Effector memory CD8-positive, alpha-beta T cell (primary cell): ENCODE measurements around the gene PIP5K1B.

Experiments used
- ATAC-seq: fragments of 150-1000 bp; cut with Tn5 transposase; replicated peaks from 2 replicates; pipeline ENCODE4 v1.10.0; 2021; ENCODE audit warnings: mild to moderate bottlenecking, moderate library complexity
- DNase-seq, 3 experiments: peaks; one replicate each; pipeline ENCODE4 v3.0.0; 2021
- H3K27ac Mint-ChIP-seq, 2 donors: one replicate each; pipeline ENCODE4 v1.8.0; 2022; ENCODE audit warnings: mild to moderate bottlenecking in 2 of 2, mixed read lengths in 2 of 2, moderate library complexity in 2 of 2
- H3K27me3 Mint-ChIP-seq, 2 donors: one replicate each; pipeline ENCODE4 v1.8.0; 2022; ENCODE audit warnings: mixed read lengths in 2 of 2
- H3K36me3 Mint-ChIP-seq: one replicate; pipeline ENCODE4 v1.8.0; 2022; ENCODE audit warnings: mild to moderate bottlenecking, moderate library complexity, mixed read lengths; ENCODE audit not compliant: insufficient read depth
- H3K4me1 Mint-ChIP-seq, 2 donors: one replicate each; pipeline ENCODE4 v1.8.0; 2022; ENCODE audit warnings: low read depth in 2 of 2, mixed read lengths in 2 of 2
- H3K4me3 Mint-ChIP-seq, 2 donors: one replicate each; pipeline ENCODE4 v1.8.0; 2022; ENCODE audit warnings: mild to moderate bottlenecking in 2 of 2, mixed read lengths in 2 of 2, moderate library complexity in 2 of 2
- H3K9me3 Mint-ChIP-seq, 2 donors: one replicate each; pipeline ENCODE4 v1.8.0; 2022; ENCODE audit warnings: mixed read lengths in 2 of 2

Gene PIP5K1B

DNA sequence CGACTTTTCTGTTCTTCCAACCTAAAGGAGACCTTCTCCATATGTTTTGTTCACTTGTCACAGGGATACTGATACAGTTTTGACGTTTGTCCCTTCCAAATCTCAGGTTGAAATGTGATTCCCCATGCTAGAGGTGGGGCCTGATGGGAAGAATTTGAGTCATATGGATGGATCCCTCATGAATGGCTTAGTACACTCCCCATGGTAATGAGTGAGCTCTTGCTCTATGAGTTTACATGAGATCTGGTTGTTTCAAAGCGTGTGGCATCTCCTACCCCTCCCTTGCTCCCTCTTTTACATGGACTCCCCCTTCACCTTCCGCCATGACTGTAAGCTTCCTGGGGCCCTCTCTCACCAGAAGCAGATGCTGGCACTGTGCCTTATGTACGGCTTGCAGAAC, 6.9 kb downstream of the PIP5K1B start:
- no peak overlapping the region for H3K27ac Mint-ChIP-seq
- no peak overlapping the region for H3K4me3 Mint-ChIP-seq
- ATAC-seq (no peak), DNase-seq (no peak)
- no peaks in the 10 kb centered on the region for H3K9me3 Mint-ChIP-seq
- H3K36me3 Mint-ChIP-seq: no peaks in the 10 kb centered on the region
- no peaks in the 10 kb centered on the region for H3K4me1 Mint-ChIP-seq
- H3K27me3 Mint-ChIP-seq: peaks cover 69 to 78% of the 10 kb centered on the region in 2 donors

DNA sequence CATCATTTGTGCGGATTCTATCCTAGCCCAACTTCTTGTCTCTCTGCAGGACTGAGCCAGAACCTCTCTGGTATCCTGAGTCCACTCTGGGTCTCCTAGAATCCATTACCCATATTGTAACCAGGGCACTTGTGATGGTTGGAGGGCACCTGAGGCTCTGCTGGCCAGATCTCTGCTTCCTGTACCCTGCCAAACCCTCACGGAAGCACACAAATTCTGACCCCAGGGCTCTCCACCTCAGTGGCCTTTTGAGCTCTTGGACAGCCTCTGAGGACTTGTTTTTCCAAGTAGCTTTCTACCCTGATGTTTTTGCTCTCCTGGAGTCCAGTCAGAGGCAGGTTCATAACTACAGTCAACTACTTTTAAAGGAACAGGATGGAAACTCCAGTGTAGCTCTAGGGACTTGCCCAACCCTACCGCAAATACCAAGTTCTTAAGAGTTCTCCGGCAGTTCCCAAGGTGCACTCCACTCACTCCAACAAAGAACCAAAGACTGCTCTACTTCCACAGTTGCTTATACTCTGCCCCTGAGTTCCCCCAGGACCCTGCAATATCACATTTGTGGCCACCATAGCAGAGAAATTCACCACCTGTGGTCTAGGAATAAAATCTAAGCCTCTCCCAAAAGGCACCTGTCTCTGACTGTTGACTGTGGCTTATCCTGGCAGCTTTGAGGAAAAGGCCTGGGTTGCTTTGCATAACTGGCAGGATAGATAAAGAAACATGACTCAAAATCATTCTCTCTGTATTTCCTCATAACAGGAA, 9.6 kb downstream of the PIP5K1B start:
- Mint-ChIP-seq H3K36me3 (no peaks in the 10 kb centered on the region), H3K4me3 (no peak overlapping the region), H3K27ac (no peak overlapping the region), H3K9me3 (no peaks in the 10 kb centered on the region), H3K27me3 (peaks cover 49 to 56% of the 10 kb centered on the region in 2 donors), H3K4me1 (no peaks in the 10 kb centered on the region)
- no peak for DNase-seq
- no peak for ATAC-seq

DNA sequence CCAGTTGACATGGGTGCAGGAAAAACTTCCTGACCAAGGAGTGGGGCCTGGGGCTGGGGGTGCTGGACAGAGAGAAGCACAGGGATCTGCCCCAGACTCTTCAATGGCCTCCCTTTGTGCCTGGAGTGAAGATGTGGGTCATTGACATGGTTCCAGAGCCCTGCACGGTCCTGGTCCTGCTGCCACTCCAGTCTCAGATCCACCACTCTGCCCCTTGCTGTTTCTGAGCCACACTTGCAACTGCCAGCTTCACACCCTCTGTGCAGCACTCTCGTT, 10.1 kb downstream of the PIP5K1B start:
- Mint-ChIP-seq H3K27me3 (peaks cover 47 to 53% of the 10 kb centered on the region in 2 donors), H3K9me3 (no peaks in the 10 kb centered on the region), H3K36me3 (no peaks in the 10 kb centered on the region), H3K4me1 (no peaks in the 10 kb centered on the region), H3K4me3 (no peak overlapping the region), H3K27ac (no peak overlapping the region)
- ATAC-seq: no peak
- DNase-seq: no peak

DNA sequence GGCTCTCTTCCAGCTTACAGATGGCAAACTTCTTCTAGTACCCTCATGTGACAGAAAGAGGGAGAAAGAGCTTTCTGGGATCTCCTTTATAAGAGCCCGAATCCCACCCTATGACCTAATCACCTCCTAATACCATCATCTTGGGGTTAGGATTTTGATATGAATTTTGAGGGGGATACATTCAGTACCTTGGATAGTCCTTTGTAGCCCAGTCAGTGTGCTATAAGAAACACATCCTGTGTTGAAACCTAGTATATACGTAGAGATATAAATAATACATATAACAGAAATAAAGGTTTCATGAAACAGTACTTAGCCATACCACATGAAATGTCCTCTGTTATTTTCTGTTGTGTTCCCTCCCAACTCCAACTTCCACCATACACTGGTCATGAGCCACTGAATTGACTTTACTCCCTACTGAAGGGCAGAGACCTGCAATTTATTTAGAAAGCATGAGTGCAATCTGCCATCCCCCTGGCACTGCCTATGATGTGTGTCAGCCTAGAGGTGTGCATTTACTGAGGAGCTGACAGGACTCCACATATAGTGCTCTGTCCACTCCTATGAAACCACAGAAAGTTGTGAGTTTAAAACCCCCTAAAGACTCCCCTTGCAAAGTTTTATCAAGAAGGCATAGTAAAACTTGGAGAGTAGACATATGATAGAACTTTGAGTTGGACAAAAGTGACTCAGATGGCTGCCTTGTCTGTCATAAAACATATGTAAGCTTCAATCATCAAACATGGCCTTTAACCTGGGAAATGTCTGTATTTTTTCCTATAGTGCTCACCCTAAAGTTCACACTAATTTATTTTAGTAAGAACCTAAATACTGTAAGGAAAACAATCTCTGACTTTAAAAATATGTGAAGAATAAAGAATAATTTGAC, 12.8 kb downstream of the PIP5K1B start:
- peaks cover 30 to 35% of the 10 kb centered on the region in 2 donors for H3K27me3 Mint-ChIP-seq
- ATAC-seq (no peak), DNase-seq (no peak)

DNA sequence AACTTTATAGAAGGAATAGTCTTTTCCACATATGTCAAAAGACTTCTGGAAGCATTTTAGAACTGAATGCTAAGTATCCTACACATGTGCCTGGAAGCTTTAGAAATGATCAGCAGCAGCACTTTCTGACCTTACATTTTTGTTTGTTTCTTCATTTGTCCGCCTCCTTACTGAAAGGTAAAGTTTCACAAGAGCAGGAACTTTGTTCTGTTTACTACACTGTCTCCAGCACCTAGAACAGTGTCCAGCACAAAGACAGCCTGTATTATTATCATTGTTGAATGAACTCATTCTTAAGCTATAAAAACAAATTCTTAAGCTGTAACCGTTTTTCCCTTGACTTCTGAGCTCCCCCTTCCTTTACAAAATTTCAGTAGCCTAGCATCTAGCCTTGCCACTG, 14.8 kb downstream of the PIP5K1B start:
- no peak for ATAC-seq
- Mint-ChIP-seq H3K27ac (no peak overlapping the region), H3K27me3 (peaks cover 29 to 30% of the 10 kb centered on the region in 2 donors), H3K36me3 (no peaks in the 10 kb centered on the region), H3K9me3 (no peaks in the 10 kb centered on the region), H3K4me3 (no peak overlapping the region), H3K4me1 (no peaks in the 10 kb centered on the region)
- DNase-seq: no peak

More for the DNA sequence above, 12.8 kb downstream of the PIP5K1B start:
- Mint-ChIP-seq H3K4me1 (no peaks in the 10 kb centered on the region), H3K27ac (no peak overlapping the region), H3K36me3 (no peaks in the 10 kb centered on the region), H3K4me3 (no peak overlapping the region), H3K9me3 (no peaks in the 10 kb centered on the region)

DNA sequence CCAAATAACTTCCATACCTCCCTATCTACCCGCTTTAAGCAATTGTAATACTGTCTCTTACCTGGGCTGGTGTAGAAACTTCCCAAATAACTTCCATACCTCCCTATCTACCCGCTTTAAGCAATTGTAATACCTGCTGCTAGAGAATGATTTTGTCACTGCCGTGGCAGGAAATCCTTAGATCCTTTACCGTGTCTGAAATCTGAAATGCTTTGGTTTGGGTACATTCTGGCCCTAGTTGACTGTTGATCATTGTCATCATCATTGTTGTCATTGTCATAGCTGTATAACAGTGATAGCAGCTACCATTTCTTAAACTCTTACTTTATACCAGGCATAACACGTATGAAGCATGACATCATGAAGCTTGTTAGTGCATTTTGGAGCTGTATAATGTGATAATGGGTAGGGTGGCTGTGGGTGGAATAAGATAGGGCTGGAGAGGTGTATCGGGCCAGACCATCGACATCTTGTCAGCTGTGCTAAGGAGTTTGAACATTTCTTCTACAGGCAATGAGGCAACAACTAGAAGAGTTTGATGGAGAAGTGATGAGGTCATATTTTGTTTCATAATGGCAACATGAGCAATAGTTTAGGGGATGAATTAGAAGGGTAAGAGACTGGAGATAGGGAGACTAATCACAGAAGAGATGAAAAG, 15.7 kb downstream of the PIP5K1B start:
- ATAC-seq: no peak
- Mint-ChIP-seq H3K27me3 (peaks cover 20 to 21% of the 10 kb centered on the region in 2 donors), H3K27ac (no peak overlapping the region), H3K9me3 (no peaks in the 10 kb centered on the region), H3K36me3 (no peaks in the 10 kb centered on the region), H3K4me3 (no peak overlapping the region), H3K4me1 (no peaks in the 10 kb centered on the region)
- no peak for DNase-seq

DNA sequence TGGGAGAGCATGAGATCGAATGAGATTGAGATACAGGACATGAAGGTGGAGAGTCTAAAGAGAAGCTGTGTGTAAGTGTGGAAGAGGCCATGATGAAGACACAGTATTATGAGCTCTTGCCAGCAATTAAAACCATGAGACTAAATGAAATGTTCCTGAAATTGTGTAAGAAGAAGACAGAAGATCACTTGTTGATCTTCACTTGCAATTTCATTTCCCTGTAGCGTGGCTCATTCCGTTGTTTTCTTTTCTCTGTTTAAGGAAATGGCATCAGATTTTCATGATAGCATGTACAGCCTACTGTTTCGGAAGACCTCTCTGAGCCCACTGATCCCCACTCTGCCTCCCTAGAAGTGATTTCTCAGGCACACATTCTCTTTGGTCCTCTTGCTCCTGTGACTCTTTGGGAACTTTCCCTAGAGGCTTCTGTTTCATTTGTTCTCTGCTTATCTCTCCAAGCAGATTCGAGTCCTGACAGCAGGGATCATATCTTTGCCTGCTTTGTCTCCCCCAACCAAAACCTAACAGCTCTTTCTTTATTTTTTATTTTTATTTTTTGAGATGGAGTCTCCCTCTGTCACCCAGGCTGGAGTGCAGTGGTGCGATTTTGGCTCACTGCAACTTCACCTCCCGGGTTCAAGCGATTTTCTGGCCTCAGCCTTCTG, 16.8 kb downstream of the PIP5K1B start:
- H3K36me3 Mint-ChIP-seq: no peaks in the 10 kb centered on the region
- no peaks in the 10 kb centered on the region for H3K4me1 Mint-ChIP-seq
- ATAC-seq: no peak
- H3K27ac Mint-ChIP-seq: no peak overlapping the region
- no peak for DNase-seq
- H3K4me3 Mint-ChIP-seq: no peak overlapping the region
- no peaks in the 10 kb centered on the region for H3K9me3 Mint-ChIP-seq
- H3K27me3 Mint-ChIP-seq: peaks cover 17 to 19% of the 10 kb centered on the region in 2 donors

DNA sequence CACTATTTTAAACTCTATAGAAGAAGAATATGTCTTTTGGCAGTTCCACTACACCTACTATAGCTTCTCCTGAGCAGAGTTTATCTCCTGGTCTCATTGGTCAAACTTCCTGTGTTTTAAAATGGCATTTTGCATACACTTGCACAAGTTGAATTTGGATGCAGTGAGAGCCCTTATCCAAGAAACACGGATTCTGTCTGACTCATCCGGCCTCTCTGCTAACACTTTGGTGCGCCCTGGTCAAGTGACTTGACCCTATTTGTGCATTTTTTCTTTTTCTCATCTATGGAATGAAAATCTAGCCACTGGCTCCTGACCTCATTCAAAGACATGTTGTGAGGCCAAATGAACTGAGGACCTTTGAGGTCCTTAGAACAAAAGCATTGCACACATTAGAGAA, 20.0 kb downstream of the PIP5K1B start:
- Mint-ChIP-seq H3K9me3 (no peaks in the 10 kb centered on the region), H3K27me3 (peaks cover 30 to 31% of the 10 kb centered on the region in 2 donors), H3K36me3 (no peaks in the 10 kb centered on the region), H3K27ac (no peak overlapping the region), H3K4me1 (no peaks in the 10 kb centered on the region), H3K4me3 (no peak overlapping the region)
- ATAC-seq (no peak), DNase-seq (no peak)

DNA sequence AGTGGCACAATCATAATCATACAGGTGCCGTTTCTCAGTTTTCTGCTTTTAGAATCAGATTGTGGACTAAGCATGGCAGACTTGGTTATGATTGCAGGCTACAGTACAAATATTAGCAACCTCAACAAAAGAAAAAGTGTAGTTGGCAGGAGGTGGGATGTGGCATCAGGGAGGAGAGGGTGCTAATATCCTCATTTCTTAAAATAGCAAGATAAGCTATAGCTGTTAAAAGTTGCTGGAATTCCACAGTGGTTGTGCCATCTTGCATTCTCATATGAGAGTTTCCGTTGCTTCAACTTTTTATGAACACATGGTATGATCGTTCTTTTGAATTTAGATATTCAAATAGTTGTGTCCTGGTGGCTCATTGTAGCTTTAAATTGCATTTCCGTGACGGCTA, 21.4 kb downstream of the PIP5K1B start:
- no peaks in the 10 kb centered on the region for H3K36me3 Mint-ChIP-seq
- peaks cover 30 to 31% of the 10 kb centered on the region in 2 donors for H3K27me3 Mint-ChIP-seq
- ATAC-seq (no peak), DNase-seq (no peak)
- H3K9me3 Mint-ChIP-seq: no peaks in the 10 kb centered on the region
- H3K27ac Mint-ChIP-seq: no peak overlapping the region
- H3K4me1 Mint-ChIP-seq: no peaks in the 10 kb centered on the region
- H3K4me3 Mint-ChIP-seq: no peak overlapping the region

DNA sequence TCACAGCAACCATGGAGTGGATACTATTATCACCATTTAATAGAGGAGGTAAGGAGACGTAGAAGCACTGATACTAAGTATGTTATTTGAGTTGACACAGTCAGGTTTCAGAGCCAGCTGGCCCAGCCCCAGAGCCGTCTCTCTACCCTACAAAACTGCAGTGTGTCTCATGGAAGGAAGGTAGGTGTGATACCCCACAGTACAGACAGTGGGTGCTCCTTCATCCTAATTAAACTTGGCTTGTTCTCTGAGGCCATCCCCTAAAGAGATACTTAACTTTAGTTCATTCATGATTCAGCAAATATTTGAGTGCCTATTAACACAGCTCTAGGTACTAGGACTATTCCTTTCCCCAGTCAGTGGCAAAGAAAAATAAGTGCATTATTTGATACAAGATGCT, 22.6 kb downstream of the PIP5K1B start:
- Mint-ChIP-seq H3K36me3 (no peaks in the 10 kb centered on the region), H3K9me3 (no peaks in the 10 kb centered on the region), H3K4me3 (no peak overlapping the region), H3K4me1 (no peaks in the 10 kb centered on the region), H3K27ac (no peak overlapping the region), H3K27me3 (peaks cover 36 to 39% of the 10 kb centered on the region in 2 donors)
- no peak for ATAC-seq
- no peak for DNase-seq

DNA sequence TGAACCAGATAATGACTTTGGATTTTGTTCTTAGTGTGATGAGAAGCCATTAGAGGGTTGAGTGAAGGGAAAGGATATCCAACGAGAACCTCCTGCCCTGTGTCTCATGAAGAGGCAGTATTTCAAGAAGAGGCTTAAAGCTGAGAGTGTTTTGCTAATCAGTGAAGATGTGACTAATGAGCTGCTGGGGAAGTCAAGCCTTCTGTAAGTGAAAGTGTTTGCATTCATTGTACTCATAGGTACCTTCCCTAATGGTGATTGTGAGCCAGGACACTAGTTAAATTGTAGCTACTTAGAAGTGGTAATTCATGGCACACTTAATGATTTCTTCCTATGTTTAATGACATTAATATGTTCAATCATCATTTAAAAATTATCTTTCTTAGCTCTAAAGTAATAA, 23.7 kb downstream of the PIP5K1B start:
- H3K27ac Mint-ChIP-seq: no peak overlapping the region
- H3K27me3 Mint-ChIP-seq: peaks cover 29 to 36% of the 10 kb centered on the region in 2 donors
- DNase-seq (no peak), ATAC-seq (no peak)
- H3K9me3 Mint-ChIP-seq: no peaks in the 10 kb centered on the region
- H3K4me3 Mint-ChIP-seq: no peak overlapping the region
- no peaks in the 10 kb centered on the region for H3K36me3 Mint-ChIP-seq
- H3K4me1 Mint-ChIP-seq: no peaks in the 10 kb centered on the region

DNA sequence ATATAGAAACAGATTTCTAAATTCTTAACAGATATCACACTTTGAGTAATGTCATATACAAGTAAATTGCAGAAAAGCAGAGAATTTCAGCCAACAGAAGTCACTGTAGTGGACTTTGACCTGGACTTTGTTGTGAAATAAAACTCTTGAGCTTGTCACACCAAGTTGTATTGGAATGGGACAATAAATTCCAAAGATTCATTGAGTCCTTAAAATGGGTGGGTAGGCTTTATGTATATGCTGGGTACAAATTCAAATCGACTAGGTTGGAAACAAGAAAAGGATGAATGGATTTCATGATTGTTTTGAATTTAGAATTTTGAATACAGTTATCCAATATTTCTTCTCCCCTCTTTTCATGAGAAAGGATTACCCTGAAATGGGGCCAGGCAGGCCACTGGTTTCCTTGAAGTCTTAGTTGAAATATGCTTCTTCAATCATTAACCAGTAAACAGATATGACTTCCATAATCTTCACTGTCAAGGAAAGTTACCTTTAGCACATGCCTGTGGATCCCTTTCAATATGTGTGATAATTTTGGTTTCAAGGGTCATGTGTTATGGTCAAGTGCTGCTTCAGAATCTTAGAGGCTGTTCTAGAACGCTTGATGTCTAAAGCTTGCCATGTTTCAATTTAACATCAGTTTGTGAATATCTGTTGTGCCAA, 25.7 kb downstream of the PIP5K1B start:
- H3K4me3 Mint-ChIP-seq: no peak overlapping the region
- H3K36me3 Mint-ChIP-seq: no peaks in the 10 kb centered on the region
- no peaks in the 10 kb centered on the region for H3K4me1 Mint-ChIP-seq
- no peak for ATAC-seq
- no peak overlapping the region for H3K27ac Mint-ChIP-seq
- DNase-seq: no peak
- H3K27me3 Mint-ChIP-seq: peaks cover 37 to 42% of the 10 kb centered on the region in 2 donors
- no peaks in the 10 kb centered on the region for H3K9me3 Mint-ChIP-seq

DNA sequence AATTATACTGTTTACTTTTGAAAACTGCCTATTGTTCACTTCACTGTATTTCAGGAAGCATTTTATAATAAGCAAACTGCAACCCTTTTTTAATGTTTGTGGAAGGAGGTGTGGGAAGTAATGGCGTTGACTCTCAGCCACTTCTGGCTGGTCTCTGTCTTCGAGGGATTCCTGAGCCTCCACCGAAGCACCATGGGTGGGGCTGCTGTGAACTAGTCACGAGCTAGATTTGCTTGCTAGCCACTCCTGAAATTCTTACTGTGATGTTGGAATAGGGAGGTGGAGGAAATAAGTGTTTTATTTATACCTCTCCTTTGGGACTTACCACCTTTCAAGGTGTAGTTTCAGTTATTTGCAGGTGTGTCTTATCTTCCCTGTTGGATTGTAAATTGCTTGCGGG, 26.8 kb downstream of the PIP5K1B start:
- Mint-ChIP-seq H3K27me3 (peaks cover 49 to 53% of the 10 kb centered on the region in 2 donors), H3K36me3 (no peaks in the 10 kb centered on the region), H3K27ac (no peak overlapping the region), H3K4me1 (no peaks in the 10 kb centered on the region), H3K4me3 (no peak overlapping the region), H3K9me3 (no peaks in the 10 kb centered on the region)
- no peak for DNase-seq
- ATAC-seq: no peak
